A549 treated with dexamethasone at 1 μM for 4 hours (cell line): Measurements from ENCODE around the gene DUSP18. TPM values are rescaled to one million over a fixed set of nuclear protein-coding genes. Genes with fewer than 3 reads are reported as not detected.

Experiments
- total RNA-seq: library from RNA; stranded (reverse); fragments of 200-300 nt; extraction: Qiagen RNA extraction; gene quantifications from 5 replicates; pipeline ENCODE4 v1.2.3, GENCODE V29; 2022

Gene DUSP18
- 4.1 to 6.8 TPM (median 5.2 TPM) in 5 replicates for total RNA-seq

GRCh38 chr22:30667494-30668385 is at the start of gene DUSP18:
Gene DUSP18, minus strand, starts transcription at chr22:30667875. Its CDS starts 3,872 bp downstream, at chr22:30664003.

GRCh38 chr22:30694640-30695350 is 27.1 kb upstream of the DUSP18 start, which contains the start of gene OSBP2:
Gene OSBP2, plus strand, starts transcription at chr22:30694874. Its CDS starts 36 bp downstream, at chr22:30694910.

GRCh38 chr22:30635273-30636225 is 32.1 kb downstream of the DUSP18 start, which contains the start of gene SLC35E4:
Gene SLC35E4, plus strand, starts transcription at chr22:30635781. Its CDS starts 670 bp downstream, at chr22:30636451.

Other genes starting within 250 kb of the DUSP18 start
- 59.8 to 67.8 TPM (median 63.6 TPM) in 5 replicates for gene MTFP1, start 242.1 kb downstream of the DUSP18 start, total RNA-seq
- not detected in 5 replicates for gene SEC14L3, start 195.9 kb downstream of the DUSP18 start, total RNA-seq
- 3.7 to 6.7 TPM (median 5.5 TPM) in 5 replicates for gene SEC14L4, start 162.2 kb downstream of the DUSP18 start, total RNA-seq
- not detected in 5 replicates for gene SEC14L6, start 121.1 kb downstream of the DUSP18 start, total RNA-seq
- 7.0 to 11.8 TPM (median 11.1 TPM) in 5 replicates for gene GAL3ST1, start 93.2 kb downstream of the DUSP18 start, total RNA-seq
- 107 to 121 TPM (median 111 TPM) in 5 replicates for gene PES1, start 76.0 kb downstream of the DUSP18 start, total RNA-seq
- 4.6 to 5.6 TPM (median 5.0 TPM) in 5 replicates for gene TCN2, start 60.7 kb downstream of the DUSP18 start, total RNA-seq
- gene SLC35E4, start 32.1 kb downstream of the DUSP18 start, total RNA-seq, result 4.7 to 6.7 TPM (median 5.8 TPM) in 5 replicates
- 8.2 to 11.8 TPM (median 11.1 TPM) in 5 replicates for gene OSBP2, start 27.0 kb upstream of the DUSP18 start, total RNA-seq